GM19455 (cell line): ENCODE data around the gene NEIL1.
"Not testable (repeated sequence)": the region's sequence is repeated elsewhere in the genome, so short reads cannot be mapped to it uniquely, and the experiment has no call there.

Source experiments
- ATAC-seq: cut with Tn5 transposase; IDR thresholded peaks from one replicate; pipeline ENCODE4 v1.9.1; 2021; ENCODE audit not compliant: unreplicated experiment

Gene NEIL1

GRCh38 chr15:75332093-75332492 lies 14.7 kb upstream of the NEIL1 start:
- not testable (repeated sequence) for ATAC-seq

GRCh38 chr15:75333654-75334419 lies 13.0 kb upstream of the NEIL1 start:
- not testable (repeated sequence) for ATAC-seq

GRCh38 chr15:75335313-75335704 lies 11.5 kb upstream of the NEIL1 start:
- no peak for ATAC-seq

- ATAC-seq = peak; percentile 64
Measured at GRCh38 chr15:75335705-75336355, 11.0 kb upstream of the NEIL1 start, which contains the start of gene COMMD4. Gene COMMD4, plus strand, starts transcription at chr15:75336063. Its CDS starts 27 bp downstream, at chr15:75336090.

- no peak for ATAC-seq
Measured at GRCh38 chr15:75338661-75339240, 8.1 kb upstream of the NEIL1 start.

- no peak for ATAC-seq
Measured at GRCh38 chr15:75339531-75340240, 7.2 kb upstream of the NEIL1 start.

- no peak for ATAC-seq
Measured at GRCh38 chr15:75342221-75342620, 4.6 kb upstream of the NEIL1 start.

GRCh38 chr15:75343953-75344352 lies 2.9 kb upstream of the NEIL1 start:
- ATAC-seq = not testable (repeated sequence)

- ATAC-seq = no peak
Measured at GRCh38 chr15:75347222-75348033, 589 bp downstream of the NEIL1 start.

GRCh38 chr15:75348034-75348561 lies 1.3 kb downstream of the NEIL1 start:
- no peak for ATAC-seq

- ATAC-seq = no peak
Measured at GRCh38 chr15:75348562-75349350, 1.9 kb downstream of the NEIL1 start.

GRCh38 chr15:75349351-75349669 lies 2.5 kb downstream of the NEIL1 start:
- not testable (repeated sequence) for ATAC-seq

- ATAC-seq = no peak
Measured at GRCh38 chr15:75349851-75350588, 3.2 kb downstream of the NEIL1 start.

- ATAC-seq = no peak
Measured at GRCh38 chr15:75350601-75351361, 3.9 kb downstream of the NEIL1 start.

GRCh38 chr15:75352186-75353080 lies 5.6 kb downstream of the NEIL1 start:
- no peak for ATAC-seq

- no peak for ATAC-seq
Measured at GRCh38 chr15:75353604-75354003, 6.8 kb downstream of the NEIL1 start.

- ATAC-seq = no peak
Measured at GRCh38 chr15:75354454-75354853, 7.6 kb downstream of the NEIL1 start.
